NCI-H2171 (cell line): ENCODE results near the gene EXOC4.
A peak's percentile ranks its signal among the peaks of the same experiment; 100 is the strongest.
"Not testable (repeated sequence)": the region's sequence is repeated elsewhere in the genome, so short reads cannot be mapped to it uniquely, and the experiment has no call there.

Experiments
- DNase-seq: peaks from one replicate; lab custom pipeline; 2025; lab: John Stamatoyannopoulos, UW

EXOC4 gene

GRCh38 chr7:133751079-133751478 lies 498.2 kb downstream of the EXOC4 start:
- no peak for DNase-seq

DNA sequence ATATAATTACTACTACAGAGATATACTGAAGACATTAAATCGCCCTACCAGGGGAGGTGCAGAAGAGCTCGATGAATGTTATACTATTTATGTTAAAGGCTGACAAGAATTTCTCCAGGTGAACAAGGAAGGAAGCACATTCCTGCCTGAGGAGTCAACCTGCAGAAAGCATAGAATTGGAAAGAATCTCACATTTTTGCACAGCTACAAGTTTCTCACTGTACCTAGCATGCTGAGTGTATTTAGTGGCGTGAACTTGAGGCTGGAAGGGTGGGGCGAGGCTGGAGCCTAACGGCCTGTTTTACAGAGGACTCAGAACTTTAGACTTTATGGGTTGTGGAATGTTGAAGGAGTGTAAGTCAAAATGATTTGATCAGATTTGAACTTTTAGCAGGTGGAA lies 500.6 kb downstream of the EXOC4 start:
- DNase-seq: no peak

- DNase-seq: no peak
Measured at GRCh38 chr7:133754708-133755107, 501.8 kb downstream of the EXOC4 start.

- DNase-seq: no peak
Measured at GRCh38 chr7:133755901-133756300, 503.0 kb downstream of the EXOC4 start.

GRCh38 chr7:133761443-133761842 lies 508.6 kb downstream of the EXOC4 start:
- no peak for DNase-seq

GRCh38 chr7:133763076-133763640 lies 510.3 kb downstream of the EXOC4 start:
- no peak for DNase-seq

DNA sequence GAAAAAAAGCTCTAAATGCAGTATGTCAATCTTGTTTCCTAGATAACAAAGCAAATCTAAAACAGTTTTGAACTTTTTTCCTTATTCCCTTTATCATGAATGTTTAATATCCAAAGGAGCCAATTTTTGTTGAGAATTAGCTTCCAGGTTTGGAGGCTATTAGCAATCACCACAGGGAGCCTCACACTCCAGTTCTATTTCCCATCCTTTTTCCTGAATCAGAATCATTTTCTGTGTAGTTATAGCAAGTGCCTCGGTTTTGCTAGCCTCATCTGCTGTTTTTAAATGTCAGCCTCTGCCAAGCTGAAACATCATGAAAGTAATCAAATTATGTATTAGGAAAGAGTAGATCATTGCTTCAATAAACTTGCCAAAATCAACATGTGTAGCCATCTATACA lies 516.8 kb downstream of the EXOC4 start:
- no peak for DNase-seq

DNA sequence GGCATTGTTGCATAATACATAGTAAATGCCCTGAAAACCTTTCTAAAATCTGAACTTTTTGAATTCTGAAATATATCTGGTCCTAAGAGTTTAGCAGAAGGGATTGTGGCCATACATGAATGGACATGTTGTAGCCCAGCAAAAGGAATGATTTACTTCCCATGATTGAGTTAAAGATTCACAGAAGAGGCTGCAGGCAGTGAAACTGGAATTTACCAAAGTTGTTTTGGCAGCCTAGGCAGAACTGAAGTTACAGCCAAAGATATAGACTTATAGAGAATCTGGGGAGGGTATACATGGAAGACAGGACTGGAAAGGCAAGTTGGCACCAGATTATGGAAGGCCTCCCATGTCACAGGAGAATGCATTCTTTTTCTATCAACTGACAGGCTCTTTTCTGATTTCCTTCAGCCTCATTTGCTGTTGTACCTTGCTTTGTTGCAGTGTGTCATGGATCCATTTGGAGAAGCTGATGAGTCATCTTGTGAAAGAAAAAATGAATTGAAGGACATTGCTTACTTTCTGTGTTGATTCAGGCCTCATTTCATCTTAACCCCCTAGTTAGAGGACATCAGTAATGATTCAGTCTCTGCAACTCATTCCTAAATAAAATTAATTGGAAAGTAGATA lies 518.1 kb downstream of the EXOC4 start:
- DNase-seq: no peak

- no peak for DNase-seq
Measured at GRCh38 chr7:133771788-133772419, 519.0 kb downstream of the EXOC4 start.

DNA sequence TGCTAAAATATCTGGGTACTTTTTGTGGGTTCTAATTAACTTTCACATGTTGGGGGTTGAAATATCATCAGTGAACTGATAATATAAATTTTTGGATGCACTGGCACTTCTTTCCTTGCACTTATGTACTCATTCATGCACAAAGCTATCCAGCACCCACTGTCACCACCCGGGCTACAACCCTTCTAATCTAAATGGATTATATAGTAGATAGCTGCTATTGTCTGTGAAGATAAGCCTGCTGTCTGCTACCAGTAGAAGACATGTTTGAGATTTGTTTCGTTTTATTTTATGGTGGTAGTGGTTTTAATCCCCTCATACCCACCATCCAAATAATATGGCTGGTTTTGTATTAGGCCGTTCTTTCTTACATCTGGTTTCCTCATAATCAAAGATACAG lies 520.7 kb downstream of the EXOC4 start:
- DNase-seq: no peak

DNA sequence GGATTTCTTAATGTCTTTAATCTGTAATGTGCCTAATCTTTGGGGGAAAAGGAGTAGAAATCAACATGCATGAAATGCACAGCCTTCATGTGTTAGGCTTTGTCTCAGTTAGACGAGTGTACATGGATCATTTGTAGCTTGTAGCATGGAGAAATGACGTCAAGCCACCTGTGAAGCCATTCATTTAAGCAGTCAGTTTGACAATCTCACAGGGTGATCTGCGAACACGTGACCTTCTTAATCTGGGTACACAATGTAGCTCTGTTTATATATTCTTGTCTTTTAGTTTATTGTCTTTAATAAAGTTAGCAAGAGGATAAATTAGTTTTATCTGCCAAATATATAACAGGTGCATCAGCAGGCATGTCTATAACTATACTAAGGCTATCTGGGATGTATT lies 522.3 kb downstream of the EXOC4 start:
- no peak for DNase-seq

GRCh38 chr7:133776266-133776665 lies 523.4 kb downstream of the EXOC4 start:
- DNase-seq: no peak

DNA sequence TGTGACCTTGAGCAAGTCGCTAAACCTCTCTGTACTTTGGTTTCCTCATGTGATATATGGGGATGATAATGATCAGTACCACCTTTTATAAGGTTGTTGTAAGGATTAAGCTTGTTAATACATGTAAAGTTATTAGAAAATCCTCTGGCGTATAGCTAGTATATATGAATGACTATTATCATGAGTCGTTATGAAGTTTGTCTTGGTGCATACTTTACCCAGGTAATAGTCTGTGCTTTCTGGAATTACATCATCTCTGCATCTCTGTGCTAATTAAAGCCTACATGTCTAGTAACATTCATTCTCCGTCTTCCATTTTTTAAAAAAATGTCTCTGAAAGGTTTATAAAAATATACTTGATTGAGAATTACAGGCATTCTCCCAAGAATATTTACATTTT lies 524.8 kb downstream of the EXOC4 start:
- DNase-seq: no peak

DNA sequence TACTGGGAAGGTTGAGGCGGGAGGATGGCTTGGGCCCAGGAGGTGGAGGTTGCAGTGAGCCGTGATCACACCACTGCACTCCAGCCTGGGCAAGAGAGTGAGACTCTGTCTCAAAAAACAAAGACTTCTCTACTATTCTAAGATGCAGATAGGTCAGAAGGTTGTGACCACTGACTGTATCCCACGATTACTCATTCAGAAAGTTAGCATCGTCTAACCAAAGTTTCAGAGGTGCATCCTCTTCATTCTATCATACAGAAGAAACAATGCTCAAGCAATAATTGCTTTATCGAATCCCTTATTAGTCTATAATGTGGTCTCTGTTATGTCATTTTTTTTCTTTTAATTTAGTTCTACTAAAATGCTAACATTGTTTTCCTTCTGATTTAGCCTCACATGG lies 525.6 kb downstream of the EXOC4 start:
- no peak for DNase-seq

GRCh38 chr7:133779538-133779937 lies 526.7 kb downstream of the EXOC4 start:
- not testable (repeated sequence) for DNase-seq

DNA sequence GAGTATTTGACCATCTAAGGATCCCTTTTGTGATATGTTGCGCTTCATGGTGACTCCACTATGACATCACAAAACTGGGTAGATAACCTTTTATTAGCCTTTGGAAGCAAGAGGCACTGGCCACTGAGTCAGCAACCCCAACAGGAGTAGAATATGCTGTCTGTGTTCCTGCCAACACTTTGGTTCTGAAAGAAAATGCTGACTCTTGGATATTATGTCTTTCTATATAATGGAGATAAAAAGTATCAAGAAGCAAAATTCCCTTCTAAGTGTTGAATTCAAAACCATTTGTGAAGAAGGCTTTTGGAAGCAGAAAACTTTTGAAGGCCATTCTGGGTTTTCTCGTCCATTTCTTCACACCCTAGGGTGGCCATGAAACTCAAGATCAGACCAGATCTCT lies 528.0 kb downstream of the EXOC4 start:
- DNase-seq: no peak

GRCh38 chr7:133781486-133782090 lies 528.7 kb downstream of the EXOC4 start:
- no peak for DNase-seq

DNA sequence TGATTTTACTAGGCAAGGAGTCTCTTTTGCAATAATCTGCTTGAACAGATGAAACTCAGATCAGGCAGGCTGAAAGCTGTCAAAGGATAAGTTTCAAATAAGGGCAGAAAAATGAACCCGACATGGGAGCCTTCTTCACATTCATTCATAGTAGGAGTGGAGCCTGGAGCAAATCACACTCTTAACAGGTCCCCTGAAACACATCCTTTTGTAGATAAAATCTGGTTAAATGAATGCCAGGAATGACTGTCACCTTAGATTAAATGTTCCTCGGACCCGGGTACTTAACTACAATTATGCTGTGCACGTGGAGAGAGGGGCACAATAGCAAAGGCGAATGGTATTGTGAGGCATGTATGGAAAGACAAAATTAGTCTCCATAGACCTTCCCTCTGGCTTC lies 529.6 kb downstream of the EXOC4 start:
- no peak for DNase-seq

- DNase-seq: no peak
Measured at GRCh38 chr7:133783276-133783675, 530.4 kb downstream of the EXOC4 start.

DNA sequence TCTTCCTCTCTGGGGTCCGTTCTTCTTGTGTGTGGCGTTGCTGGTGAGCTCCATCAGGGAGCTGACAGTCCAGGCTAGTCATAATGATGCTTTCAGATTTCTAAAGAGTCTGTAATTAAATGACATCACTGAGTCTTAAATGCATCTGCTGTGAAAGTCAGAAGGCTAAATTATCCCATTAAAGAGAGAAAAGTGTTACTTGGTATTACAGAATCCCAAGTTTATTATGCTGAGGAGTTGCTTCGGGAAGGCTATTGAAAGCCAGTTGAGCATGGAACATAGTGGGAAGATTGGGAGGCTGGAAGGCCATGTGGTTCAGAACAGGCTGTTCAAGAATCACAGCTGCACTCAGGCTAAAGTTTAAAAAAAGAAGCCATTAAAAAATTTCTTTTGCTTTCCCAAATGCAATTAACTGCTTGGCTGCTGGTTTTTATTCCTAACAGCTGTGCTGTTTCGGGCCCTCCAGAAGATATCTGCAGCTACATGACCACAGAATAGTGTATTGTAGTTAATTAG lies 531.7 kb downstream of the EXOC4 start:
- DNase-seq: no peak

DNA sequence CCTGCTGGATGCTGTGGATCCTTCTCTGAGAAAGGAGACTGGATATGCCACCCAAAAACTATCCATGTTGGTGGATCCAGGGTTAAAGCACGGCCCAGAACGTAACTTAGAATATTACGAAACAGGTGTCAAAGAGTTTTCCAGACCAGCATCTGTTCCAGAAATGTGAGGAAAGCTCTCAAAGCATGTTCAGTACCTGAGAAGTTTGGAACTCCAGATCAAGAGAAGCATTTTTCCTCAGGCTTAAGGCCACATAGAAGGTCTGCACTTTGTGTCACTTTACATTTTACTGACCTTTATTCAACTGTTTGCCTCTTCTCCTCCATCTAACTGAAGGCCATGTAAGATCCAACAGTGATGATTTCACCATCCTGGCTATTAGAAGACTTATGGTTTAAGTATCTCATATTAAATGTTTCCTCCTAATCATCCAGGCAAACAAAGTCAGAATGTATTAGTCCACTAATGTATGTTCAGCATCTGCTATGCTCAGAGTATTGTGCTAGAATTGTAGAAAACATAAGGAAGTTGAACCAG lies 533.6 kb downstream of the EXOC4 start:
- DNase-seq: no peak

- peak; percentile 23 for DNase-seq
Measured at GRCh38 chr7:133789974-133790373, 537.1 kb downstream of the EXOC4 start.

- DNase-seq: no peak
Measured at GRCh38 chr7:133790911-133791310, 538.0 kb downstream of the EXOC4 start.
